ENCODE measurements around the gene MPG.
"Not testable (repeated sequence)": the region's sequence is repeated elsewhere in the genome, so short reads cannot be mapped to it uniquely, and the experiment has no call there.

The MPG gene

DNA sequence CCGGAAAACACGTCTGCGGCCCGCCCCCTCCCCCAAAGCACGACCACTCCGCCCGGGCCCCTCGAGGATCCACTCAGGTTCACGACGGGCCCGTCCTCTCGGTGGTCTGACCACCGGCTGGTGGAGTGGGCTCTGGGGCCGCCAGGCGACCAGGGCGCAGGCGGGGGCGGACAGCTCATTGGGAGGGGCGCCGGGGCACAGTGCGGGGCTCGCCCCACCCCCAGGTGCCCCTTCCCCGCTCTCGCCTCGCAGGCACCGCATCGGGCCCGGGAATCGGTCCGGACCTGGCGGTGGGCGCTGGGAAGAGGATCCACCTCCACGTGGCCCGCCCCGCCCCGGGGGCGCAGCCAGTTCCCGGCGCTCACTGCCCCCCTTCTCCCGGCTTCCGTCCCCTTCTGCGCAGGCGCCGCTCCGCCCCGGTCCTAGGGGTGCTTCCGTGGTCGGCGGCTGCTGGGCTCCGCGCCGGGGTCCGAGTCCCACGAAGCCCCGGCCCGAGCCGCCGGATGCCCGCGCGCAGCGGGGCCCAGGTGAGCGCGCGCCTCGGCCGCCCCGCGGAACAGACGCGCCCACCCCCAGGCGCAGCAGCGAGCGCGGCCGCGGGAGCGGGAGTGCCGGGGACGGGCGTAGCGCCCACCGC is at the start of gene MPG:
MPG (plus strand) TSS at position 419 of the 637 bp plus-strand sequence; CDS start at position 504, 85 bp downstream.
- Histone ChIP-seq H3K36me3 (ENCODE audit: insufficient read depth, low read length) (no peaks in the 10 kb centered on the region; the same call in 1 of the 2 replicates), H3K9ac (ENCODE audit: low read depth, low read length) (peak within 1 kb of the TSS; percentile 91), H3K4me1 (ENCODE audit: insufficient read depth, low read length) (peaks cover 39% of the 10 kb centered on the region), H3K9me3 (ENCODE audit: control insufficient read depth, insufficient read depth, low read length) (no peaks in the 10 kb centered on the region)

GRCh38 chr16:30627-31026 is 47.4 kb upstream of the MPG start:
- H3K36me3 ChIP-seq (ENCODE audit: insufficient read depth, low read length); H3K9me3 ChIP-seq (ENCODE audit: control insufficient read depth, insufficient read depth, low read length); H3K9ac ChIP-seq (ENCODE audit: low read depth, low read length); H3K4me1 ChIP-seq (ENCODE audit: insufficient read depth, low read length): not testable (repeated sequence)

GRCh38 chr16:33154-33876 is 44.7 kb upstream of the MPG start:
- not testable (repeated sequence) for H3K9ac ChIP-seq (ENCODE audit: low read depth, low read length)

GRCh38 chr16:33877-34647 is 44.0 kb upstream of the MPG start:
- H3K4me1 ChIP-seq (ENCODE audit: insufficient read depth, low read length), result no peaks in the 10 kb centered on the region
- no peak overlapping the region for H3K9ac ChIP-seq (ENCODE audit: low read depth, low read length)
- no peaks in the 10 kb centered on the region; the same call in 1 of the 2 replicates for H3K36me3 ChIP-seq (ENCODE audit: insufficient read depth, low read length)
- no peaks in the 10 kb centered on the region for H3K9me3 ChIP-seq (ENCODE audit: control insufficient read depth, insufficient read depth, low read length)

More at GRCh38 chr16:33154-33876, 44.7 kb upstream of the MPG start:
- H3K4me1 ChIP-seq (ENCODE audit: insufficient read depth, low read length); H3K9me3 ChIP-seq (ENCODE audit: control insufficient read depth, insufficient read depth, low read length); H3K36me3 ChIP-seq (ENCODE audit: insufficient read depth, low read length): not testable (repeated sequence)

- no peaks in the 10 kb centered on the region for H3K4me1 ChIP-seq (ENCODE audit: insufficient read depth, low read length)
- no peaks in the 10 kb centered on the region for H3K9me3 ChIP-seq (ENCODE audit: control insufficient read depth, insufficient read depth, low read length)
- H3K36me3 ChIP-seq (ENCODE audit: insufficient read depth, low read length), result no peaks in the 10 kb centered on the region; the same call in 1 of the 2 replicates
- no peak overlapping the region for H3K9ac ChIP-seq (ENCODE audit: low read depth, low read length)
Measured at GRCh38 chr16:34648-34987, 43.4 kb upstream of the MPG start.

DNA sequence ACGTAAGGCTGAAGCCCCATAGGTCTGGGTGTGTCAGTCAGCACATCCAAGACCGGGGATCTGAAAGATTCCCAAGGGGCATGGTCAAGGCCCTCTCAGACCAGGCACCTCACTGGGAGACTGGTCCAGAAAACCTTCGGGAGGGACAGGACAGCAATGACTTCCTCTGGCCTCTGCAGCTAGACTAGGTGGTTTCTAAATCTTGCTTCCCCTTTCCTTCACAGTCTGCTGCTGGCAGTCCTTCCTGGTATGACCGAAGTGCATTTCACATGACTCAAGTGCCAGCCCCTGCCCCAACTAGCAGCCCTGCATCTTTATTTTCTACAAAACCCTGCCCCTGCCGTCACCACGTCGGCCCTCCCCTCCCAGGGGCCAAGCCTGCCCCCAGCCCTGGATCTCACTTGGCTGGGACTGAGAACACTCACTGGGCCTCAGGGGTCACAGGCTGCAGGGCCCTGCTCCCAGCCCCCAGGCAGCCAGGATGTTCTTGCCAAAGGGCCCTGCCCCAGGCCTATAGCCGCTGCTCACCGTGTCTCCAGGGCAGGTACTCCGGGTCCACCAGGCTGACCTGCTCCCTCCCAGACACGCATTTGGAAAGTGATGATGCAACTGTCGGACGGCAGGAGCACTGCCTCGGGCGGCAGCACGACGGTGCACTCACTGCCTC is 42.9 kb upstream of the MPG start:
- no peak overlapping the region for H3K9ac ChIP-seq (ENCODE audit: low read depth, low read length)
- no peaks in the 10 kb centered on the region; the same call in 1 of the 2 replicates for H3K36me3 ChIP-seq (ENCODE audit: insufficient read depth, low read length)
- H3K9me3 ChIP-seq (ENCODE audit: control insufficient read depth, insufficient read depth, low read length), result no peaks in the 10 kb centered on the region
- H3K4me1 ChIP-seq (ENCODE audit: insufficient read depth, low read length), result no peaks in the 10 kb centered on the region

GRCh38 chr16:35678-36305 is 42.2 kb upstream of the MPG start:
- H3K9me3 ChIP-seq (ENCODE audit: control insufficient read depth, insufficient read depth, low read length), result no peaks in the 10 kb centered on the region
- no peak overlapping the region for H3K9ac ChIP-seq (ENCODE audit: low read depth, low read length)
- no peaks in the 10 kb centered on the region; the same call in 1 of the 2 replicates for H3K36me3 ChIP-seq (ENCODE audit: insufficient read depth, low read length)
- H3K4me1 ChIP-seq (ENCODE audit: insufficient read depth, low read length), result no peaks in the 10 kb centered on the region

DNA sequence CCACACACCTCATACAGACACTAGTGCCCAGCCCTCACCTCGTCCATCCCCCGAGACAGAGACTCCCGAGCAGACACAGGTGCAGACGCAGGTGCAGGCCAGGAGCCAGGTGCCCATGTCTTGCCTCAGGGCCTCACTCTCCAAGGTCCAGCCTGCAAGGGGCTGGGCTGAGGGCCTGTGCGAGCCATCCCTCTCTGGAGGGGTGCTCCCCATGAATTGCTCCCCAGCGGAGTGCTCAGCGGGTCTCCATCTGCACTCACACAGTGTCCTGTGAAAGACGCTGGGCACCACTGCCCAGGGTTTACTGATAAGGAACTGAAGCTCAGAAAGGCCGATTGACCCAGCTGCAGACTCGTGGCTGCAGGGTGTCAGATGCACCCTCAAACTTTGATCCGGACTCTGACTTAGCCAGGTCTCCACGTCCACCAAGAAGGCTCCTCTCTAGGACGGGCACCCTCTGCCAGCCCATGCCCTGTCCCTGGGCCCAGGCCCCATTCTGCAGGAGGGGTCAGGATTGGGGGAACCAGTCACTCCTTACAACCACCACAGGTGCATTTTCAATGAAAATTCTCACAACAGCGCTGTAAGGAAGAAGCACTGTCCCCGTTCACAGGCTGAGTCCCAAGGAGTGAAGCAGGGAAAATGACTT is 41.6 kb upstream of the MPG start:
- Histone ChIP-seq H3K36me3 (ENCODE audit: insufficient read depth, low read length) (peaks cover 1% of the 10 kb centered on the region; the same call in 1 of the 2 replicates), H3K4me1 (ENCODE audit: insufficient read depth, low read length) (no peaks in the 10 kb centered on the region), H3K9me3 (ENCODE audit: control insufficient read depth, insufficient read depth, low read length) (no peaks in the 10 kb centered on the region), H3K9ac (ENCODE audit: low read depth, low read length) (no peak overlapping the region)

GRCh38 chr16:37511-37910 is 40.5 kb upstream of the MPG start:
- Histone ChIP-seq H3K9me3 (ENCODE audit: control insufficient read depth, insufficient read depth, low read length) (peaks cover 4% of the 10 kb centered on the region; the same call in 1 of the 2 replicates), H3K36me3 (ENCODE audit: insufficient read depth, low read length) (peaks cover 11% of the 10 kb centered on the region; the same call in 1 of the 2 replicates), H3K4me1 (ENCODE audit: insufficient read depth, low read length) (no peaks in the 10 kb centered on the region), H3K9ac (ENCODE audit: low read depth, low read length) (no peak overlapping the region)

GRCh38 chr16:38206-38605 is 39.8 kb upstream of the MPG start:
- H3K4me1 ChIP-seq (ENCODE audit: insufficient read depth, low read length); H3K9me3 ChIP-seq (ENCODE audit: control insufficient read depth, insufficient read depth, low read length); H3K9ac ChIP-seq (ENCODE audit: low read depth, low read length): not testable (repeated sequence)
- peaks cover 15% of the 10 kb centered on the region; the same call in 1 of the 2 replicates for H3K36me3 ChIP-seq (ENCODE audit: insufficient read depth, low read length)

DNA sequence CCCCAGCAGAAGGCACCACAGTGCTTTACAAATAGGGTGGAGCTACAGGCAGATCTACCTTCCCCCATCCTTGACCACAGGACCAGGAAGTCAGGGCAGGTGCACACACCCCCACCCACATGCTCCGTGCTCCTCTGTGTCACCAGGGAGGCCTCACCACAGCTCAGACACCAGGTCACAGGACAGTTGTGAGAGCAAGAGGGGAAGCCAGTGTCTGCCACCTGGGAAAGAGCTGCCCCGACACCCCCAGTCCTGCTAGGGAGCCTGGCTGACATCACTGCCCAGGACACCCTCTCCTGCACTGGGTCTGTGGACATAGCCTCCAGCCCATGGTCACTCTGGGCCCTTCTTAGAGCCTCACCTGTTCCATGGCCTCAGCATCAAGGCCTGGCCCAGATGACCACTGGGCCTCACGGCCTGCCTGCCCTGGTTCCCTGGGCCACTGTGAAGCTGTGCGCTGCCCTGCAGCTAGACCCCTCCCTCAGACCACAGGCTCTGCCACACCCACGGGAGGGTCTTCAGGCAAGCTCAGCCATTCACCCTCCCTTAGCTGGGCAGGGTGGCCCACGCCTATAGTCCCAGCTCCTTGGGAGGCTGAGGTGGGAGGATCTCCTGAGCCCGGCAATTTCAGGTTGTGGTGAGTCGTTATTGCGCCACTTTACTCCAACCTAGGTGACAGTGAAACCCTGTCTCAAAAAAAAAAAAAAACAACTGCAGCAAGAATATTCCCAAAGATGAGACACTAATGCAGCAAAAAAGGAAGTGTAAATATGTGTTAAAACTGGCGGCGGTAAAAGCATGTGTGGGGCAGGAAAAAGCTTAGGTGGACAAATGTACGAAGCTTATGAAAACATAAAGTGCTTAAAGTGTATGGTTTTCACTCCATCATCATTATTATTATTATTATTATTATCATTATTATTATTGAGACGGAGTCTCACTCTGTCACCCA is 38.8 kb upstream of the MPG start:
- no peaks in the 10 kb centered on the region for H3K4me1 ChIP-seq (ENCODE audit: insufficient read depth, low read length)
- peaks cover 17% of the 10 kb centered on the region; the same call in 1 of the 2 replicates for H3K36me3 ChIP-seq (ENCODE audit: insufficient read depth, low read length)
- H3K9ac ChIP-seq (ENCODE audit: low read depth, low read length), result no peak overlapping the region
- peaks cover 4% of the 10 kb centered on the region; the same call in 1 of the 2 replicates for H3K9me3 ChIP-seq (ENCODE audit: control insufficient read depth, insufficient read depth, low read length)

- H3K36me3 ChIP-seq (ENCODE audit: insufficient read depth, low read length), result peaks cover 20% of the 10 kb centered on the region
- H3K4me1 ChIP-seq (ENCODE audit: insufficient read depth, low read length), result no peaks in the 10 kb centered on the region
- H3K9ac ChIP-seq (ENCODE audit: low read depth, low read length), result no peak overlapping the region
- H3K9me3 ChIP-seq (ENCODE audit: control insufficient read depth, insufficient read depth, low read length), result peaks cover 4% of the 10 kb centered on the region; the same call in 1 of the 2 replicates
Measured at GRCh38 chr16:41439-42068, 36.5 kb upstream of the MPG start.

Data from ES-I3 (cell line).